Progenitor cell of endocrine pancreas (in vitro differentiated cells): ENCODE results near the gene CKAP4. TPM values are rescaled to one million over a fixed set of nuclear protein-coding genes. Genes with fewer than 3 reads are reported as not detected.

ENCODE experiments used
- DNase-seq: peaks from one replicate; pipeline ENCODE4 v3.0.0; 2021; ENCODE audit warnings: low spot score; ENCODE audit not compliant: unreplicated experiment
- H3K27ac Mint-ChIP-seq: 2 replicates; pipeline ENCODE4 v1.8.0; 2021; ENCODE audit warnings: mild to moderate bottlenecking, moderate library complexity, mixed read lengths
- H3K27me3 Mint-ChIP-seq: 2 replicates; pipeline ENCODE4 v1.8.0; 2021; ENCODE audit warnings: mixed read lengths
- H3K36me3 Mint-ChIP-seq: 2 replicates; pipeline ENCODE4 v1.8.0; 2022; ENCODE audit warnings: mixed read lengths; ENCODE audit not compliant: insufficient read depth
- H3K4me1 Mint-ChIP-seq: 2 replicates; pipeline ENCODE4 v1.8.0; 2021; ENCODE audit warnings: low read depth, mixed read lengths
- H3K4me3 Mint-ChIP-seq: 2 replicates; pipeline ENCODE4 v1.8.0; 2021; ENCODE audit warnings: low read depth, mild to moderate bottlenecking, moderate library complexity, mixed read lengths
- H3K9me3 Mint-ChIP-seq: 2 replicates; pipeline ENCODE4 v1.8.0; 2021; ENCODE audit warnings: low read depth, mixed read lengths
- CTCF ChIP-seq: fragments of 200-600 bp; sonication (generic); IDR thresholded peaks from one replicate; pipeline ENCODE4 v1.5.0; 2021; ENCODE audit warnings: antibody characterized with exemption, mild to moderate bottlenecking; ENCODE audit not compliant: unreplicated experiment
- total RNA-seq: library from RNA; stranded (reverse); gene quantifications from 2 replicates; pipeline ENCODE4 v1.2.1, GENCODE V29; 2021

Gene CKAP4
- total RNA-seq, 1 donor from 2014 or later, result 102 TPM

- Mint-ChIP-seq H3K27ac (no peak overlapping the region), H3K9me3 (no peaks in the 10 kb centered on the region), H3K4me1 (no peaks in the 10 kb centered on the region), H3K36me3 (no peaks in the 10 kb centered on the region), H3K4me3 (no peak overlapping the region), H3K27me3 (peaks cover 14% of the 10 kb centered on the region)
- TF ChIP-seq CTCF, result peak; percentile 95
- peak; percentile 67 for DNase-seq
Measured at GRCh38 chr12:106223485-106224354, 24.1 kb downstream of the CKAP4 start.

DNA sequence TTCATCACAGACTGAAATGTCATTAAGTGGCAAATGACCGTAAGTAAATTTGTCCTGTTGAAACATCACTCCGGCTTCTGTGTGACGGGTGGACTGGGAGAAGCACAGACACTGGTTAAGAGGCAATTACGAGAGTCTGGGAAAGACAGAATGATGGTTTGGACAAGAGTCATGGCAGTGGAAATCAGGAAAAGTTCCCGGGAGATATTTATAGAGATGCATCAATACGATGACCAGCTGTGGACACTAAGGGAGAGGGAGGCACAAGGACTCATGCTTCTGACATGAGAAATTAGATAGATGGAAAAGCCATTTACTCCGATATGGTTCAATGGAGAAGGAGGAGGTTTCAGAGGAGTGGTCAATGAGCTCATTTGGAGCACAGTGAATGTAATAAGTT lies 27.3 kb downstream of the CKAP4 start:
- no peak for TF ChIP-seq CTCF
- no peak overlapping the region for H3K27ac Mint-ChIP-seq
- H3K36me3 Mint-ChIP-seq, result peaks cover 1% of the 10 kb centered on the region
- peaks cover 11% of the 10 kb centered on the region for H3K27me3 Mint-ChIP-seq
- H3K9me3 Mint-ChIP-seq, result peaks cover 9% of the 10 kb centered on the region
- no peak overlapping the region for H3K4me3 Mint-ChIP-seq
- H3K4me1 Mint-ChIP-seq, result no peaks in the 10 kb centered on the region
- no peak for DNase-seq

GRCh38 chr12:106219043-106219442 lies 28.8 kb downstream of the CKAP4 start:
- H3K36me3 Mint-ChIP-seq, result peaks cover 1% of the 10 kb centered on the region
- H3K27me3 Mint-ChIP-seq, result peaks cover 7% of the 10 kb centered on the region
- no peak overlapping the region for H3K27ac Mint-ChIP-seq
- H3K4me3 Mint-ChIP-seq, result no peak overlapping the region
- H3K9me3 Mint-ChIP-seq, result peaks cover 9% of the 10 kb centered on the region
- DNase-seq, result no peak
- peaks cover 2% of the 10 kb centered on the region for H3K4me1 Mint-ChIP-seq
- no peak for TF ChIP-seq CTCF

GRCh38 chr12:106217706-106218105 lies 30.1 kb downstream of the CKAP4 start:
- peaks cover 1% of the 10 kb centered on the region for H3K36me3 Mint-ChIP-seq
- no peak overlapping the region for H3K27ac Mint-ChIP-seq
- no peak for TF ChIP-seq CTCF
- H3K27me3 Mint-ChIP-seq, result peaks cover 14% of the 10 kb centered on the region
- H3K9me3 Mint-ChIP-seq, result peaks cover 9% of the 10 kb centered on the region
- H3K4me3 Mint-ChIP-seq, result no peak overlapping the region
- no peak for DNase-seq
- H3K4me1 Mint-ChIP-seq, result peaks cover 2% of the 10 kb centered on the region

DNA sequence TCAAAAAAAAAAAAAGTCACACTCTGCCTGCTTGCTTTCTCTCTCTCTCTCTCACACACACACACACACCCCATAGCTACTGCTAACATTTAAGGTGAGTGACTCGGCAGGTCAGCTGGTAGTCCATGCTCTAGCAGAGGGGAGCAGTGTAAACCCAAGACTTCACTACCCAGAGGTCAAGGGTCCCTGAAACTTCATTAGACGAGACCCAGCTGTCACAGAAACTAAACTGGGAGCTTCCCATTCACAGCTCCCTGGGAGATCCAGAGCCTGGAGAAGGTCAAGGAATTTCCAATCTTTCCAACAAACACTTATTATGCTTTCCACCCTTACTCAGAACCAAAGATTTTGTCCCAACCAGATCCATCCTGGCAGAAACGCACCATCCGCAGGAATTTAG lies 33.2 kb downstream of the CKAP4 start:
- Mint-ChIP-seq H3K36me3 (peaks cover 1% of the 10 kb centered on the region), H3K4me1 (peaks cover 2% of the 10 kb centered on the region), H3K27me3 (peaks cover 17% of the 10 kb centered on the region), H3K27ac (no peak overlapping the region), H3K4me3 (no peak overlapping the region), H3K9me3 (peaks cover 9% of the 10 kb centered on the region)
- no peak for DNase-seq
- no peak for TF ChIP-seq CTCF
